HG03196 (cell line): Measurements from ENCODE around the gene AARSD1.
A peak's percentile ranks its signal among the peaks of the same experiment; 100 is the strongest.
"Not testable (repeated sequence)": the region's sequence is repeated elsewhere in the genome, so short reads cannot be mapped to it uniquely, and the experiment has no call there.

Source experiments
- ATAC-seq: cut with Tn5 transposase; IDR thresholded peaks from one replicate; pipeline ENCODE4 v1.9.1; 2021; ENCODE audit not compliant: unreplicated experiment

The AARSD1 gene

DNA sequence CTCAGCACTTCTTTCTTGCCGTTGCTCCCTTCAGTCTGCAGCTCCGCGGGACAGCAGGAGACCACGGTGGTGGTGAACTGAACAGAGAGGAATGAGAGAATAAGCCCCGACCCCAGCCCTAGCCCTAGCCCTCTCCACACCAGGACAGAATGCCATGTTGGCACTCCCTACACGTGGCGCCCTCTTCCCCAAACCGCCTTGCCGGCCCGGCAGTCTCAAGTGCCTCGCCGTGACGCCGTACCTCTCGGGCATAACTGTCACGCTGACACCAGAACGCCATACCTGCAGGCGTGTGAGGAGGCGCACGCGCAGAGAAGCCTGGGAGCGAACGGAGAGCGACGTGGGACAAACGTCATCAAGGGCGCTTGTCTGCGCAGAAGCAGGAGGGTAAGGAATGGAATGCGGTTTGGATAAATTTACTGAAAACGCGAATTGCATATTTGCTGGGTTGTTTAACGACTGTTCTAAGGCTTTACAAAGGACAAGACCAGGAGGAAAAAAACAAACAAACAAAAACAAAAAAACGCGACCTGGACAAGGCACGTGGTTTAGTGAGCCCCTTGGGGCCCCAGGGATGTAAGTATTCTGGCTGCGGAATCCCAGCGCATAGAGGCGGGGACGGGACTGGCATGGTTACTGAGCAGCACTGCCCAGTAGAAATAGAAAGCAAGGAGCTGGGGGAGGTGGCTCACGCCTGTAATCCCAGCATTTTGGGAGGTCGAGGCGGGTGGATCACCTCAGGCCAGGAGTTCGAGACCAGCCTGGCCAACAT, at the start of gene AARSD1:
Gene AARSD1, minus strand, starts transcription at position 294 of the 772 bp plus-strand sequence. Its CDS starts 14 bp downstream, at position 280.
- peak; percentile 81 for ATAC-seq

DNA sequence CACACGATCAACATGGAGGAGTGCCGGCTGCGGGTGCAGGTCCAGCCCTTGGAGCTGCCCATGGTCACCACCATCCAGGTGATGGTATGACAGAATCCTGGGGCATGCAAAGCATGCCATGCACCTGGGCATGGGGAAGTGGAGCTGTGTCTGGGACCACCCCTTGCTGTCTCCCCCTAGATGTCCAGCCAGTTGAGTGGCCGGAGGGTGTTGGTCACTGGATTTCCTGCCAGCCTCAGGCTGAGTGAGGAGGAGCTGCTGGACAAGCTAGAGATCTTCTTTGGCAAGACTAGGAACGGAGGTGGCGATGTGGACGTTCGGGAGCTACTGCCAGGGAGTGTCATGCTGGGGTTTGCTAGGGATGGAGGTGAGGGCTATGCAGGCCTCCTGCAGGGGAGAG, 49.0 kb upstream of the AARSD1 start:
- no peak for ATAC-seq

DNA sequence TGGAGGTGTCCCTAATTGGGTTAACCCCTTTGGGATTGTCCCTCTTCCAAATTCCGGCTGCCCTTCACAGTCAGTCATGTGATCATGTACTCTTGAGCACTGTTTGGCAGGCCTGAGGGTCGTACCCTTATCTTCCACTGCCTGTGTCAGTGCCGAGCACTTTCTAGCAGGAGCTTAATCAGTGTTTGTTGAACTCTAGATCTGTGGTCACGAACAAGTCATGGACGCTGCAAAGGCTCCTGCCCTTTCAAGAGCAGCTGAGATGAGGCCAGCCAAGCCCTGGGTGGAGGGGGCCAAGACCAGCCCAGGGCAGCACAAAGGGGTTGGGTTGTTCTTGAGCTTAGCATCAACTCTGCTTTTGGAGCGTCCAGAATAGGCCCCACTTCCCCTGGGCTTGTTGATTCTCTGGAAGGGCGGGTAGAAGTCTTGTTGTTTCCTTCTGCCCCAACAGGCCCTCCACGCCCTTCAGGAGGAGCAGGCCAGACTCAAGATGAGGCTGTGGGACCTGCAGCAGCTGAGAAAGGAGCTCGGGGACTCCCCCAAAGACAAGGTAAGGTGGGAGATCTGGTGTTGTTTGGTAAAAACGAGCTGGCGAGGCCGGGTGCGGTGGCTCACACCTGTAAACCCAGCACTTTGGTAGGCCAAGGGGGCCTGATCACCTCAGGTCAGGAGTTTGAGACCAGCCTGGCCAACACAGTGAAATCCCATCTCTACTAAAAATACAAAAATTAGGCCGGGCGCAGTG, 47.6 kb upstream of the AARSD1 start:
- ATAC-seq: no peak

GRCh38 chr17:43010667-43011308, 46.5 kb upstream of the AARSD1 start:
- no peak for ATAC-seq

- ATAC-seq: peak; percentile 83
Measured at GRCh38 chr17:43006639-43007551, 42.6 kb upstream of the AARSD1 start, which contains the start of gene IFI35. TSS of gene IFI35 (plus strand) at chr17:43006784. CDS start at chr17:43006948, 164 bp downstream.

DNA sequence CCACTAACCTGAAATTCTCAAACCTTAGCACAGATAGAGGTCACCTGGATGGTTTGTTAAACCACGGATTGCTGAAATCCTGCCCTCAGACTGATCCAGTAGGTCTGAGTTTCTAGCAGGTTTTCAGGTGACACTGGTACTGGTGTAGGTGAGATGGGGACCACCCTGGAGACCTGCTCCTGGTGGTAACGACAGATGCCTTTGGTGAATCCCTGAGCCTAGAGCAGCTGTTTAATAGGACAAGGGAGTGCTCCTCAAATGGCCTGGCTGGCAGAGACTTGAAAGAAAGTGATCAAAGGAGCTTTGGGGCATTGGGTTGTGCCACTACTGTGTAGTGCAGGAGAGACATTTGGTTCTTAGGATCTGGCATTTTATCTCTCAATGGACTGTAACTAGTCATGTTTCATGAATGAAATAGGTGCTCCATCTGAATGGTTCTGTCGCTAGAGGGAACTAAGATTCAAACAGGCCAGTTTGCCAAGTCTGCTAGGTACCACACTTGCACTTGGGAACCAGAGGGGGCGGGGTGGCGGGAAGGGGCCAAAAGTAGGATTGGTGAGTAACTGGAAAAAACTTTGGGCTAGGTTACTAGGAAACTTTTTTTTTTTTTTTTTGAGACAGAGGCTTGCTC, 39.4 kb upstream of the AARSD1 start:
- no peak for ATAC-seq

- not testable (repeated sequence) for ATAC-seq
Measured at GRCh38 chr17:43000894-43001293, 36.6 kb upstream of the AARSD1 start.

DNA sequence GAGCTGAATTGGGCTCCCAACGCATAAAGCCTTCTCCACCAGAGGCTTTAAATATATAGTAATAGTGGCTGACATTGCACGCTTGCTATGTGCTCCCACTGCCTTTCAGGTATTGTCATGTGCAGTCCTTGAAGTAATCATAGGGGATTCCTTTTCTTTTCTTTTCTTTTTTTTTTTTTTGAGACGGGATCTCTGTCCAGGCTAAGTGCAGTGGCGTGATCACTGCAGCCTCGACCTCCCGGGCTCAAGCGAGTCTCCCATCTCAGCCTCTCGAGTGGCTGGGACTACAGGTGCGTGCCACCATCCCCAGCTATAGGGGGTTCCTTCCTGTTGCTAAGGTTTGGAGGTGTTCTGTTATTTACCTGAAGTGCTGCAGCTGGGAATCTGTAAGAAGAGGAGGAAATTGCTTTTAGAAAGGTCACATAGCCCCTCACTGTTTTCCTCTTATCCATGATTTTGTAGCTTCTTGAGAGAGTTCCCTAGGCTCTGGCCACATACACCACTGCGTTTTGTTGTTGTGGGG, 34.8 kb upstream of the AARSD1 start:
- no peak for ATAC-seq

GRCh38 chr17:42997984-42998938, 34.0 kb upstream of the AARSD1 start, which contains the start of gene RPL27:
TSS of gene RPL27 (plus strand) at chr17:42998419. CDS start at chr17:42998751, 332 bp downstream.
- peak; percentile 92 for ATAC-seq

- no peak for ATAC-seq
Measured at GRCh38 chr17:42997390-42997983, 33.2 kb upstream of the AARSD1 start.

DNA sequence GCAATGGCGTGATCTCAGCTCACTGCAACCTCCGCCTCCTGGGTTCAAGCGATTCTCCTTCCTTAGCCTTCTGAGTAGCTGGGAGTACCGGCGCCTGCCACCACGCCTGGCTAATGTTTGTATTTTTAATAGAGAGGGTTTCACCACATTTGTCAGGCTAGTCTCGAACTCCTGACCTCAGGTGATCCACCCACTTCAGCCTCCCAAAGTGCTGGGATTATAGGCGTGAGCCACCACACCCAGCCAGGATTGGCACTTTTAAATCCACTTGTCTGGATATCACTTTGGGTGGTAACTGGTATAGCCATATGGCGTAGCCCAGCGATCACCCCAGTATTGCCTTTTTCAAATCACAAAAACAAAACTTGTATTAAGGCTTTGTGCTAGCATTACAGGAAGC, 29.7 kb upstream of the AARSD1 start:
- not testable (repeated sequence) for ATAC-seq

GRCh38 chr17:42992872-42993271, 28.6 kb upstream of the AARSD1 start:
- no peak for ATAC-seq

DNA sequence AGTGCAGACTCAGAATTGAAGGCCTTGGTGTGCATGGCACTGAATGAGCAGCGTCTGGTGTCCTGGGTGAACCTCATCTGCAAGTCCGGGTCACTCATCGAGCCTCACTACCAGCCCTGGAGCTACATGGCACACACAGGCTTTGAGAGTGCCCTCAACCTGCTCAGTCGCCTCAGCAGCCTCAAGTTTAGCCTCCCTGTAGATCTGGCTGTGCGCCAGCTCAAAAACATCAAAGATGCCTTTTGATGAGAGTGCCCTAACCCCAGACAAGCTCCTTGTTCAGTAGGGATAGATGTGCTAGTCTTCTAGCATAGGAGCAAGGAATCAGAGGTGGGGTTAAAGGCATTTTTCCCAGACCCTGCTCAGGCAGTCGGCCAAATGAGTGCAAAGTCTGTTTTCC, 27.2 kb upstream of the AARSD1 start:
- ATAC-seq: no peak

GRCh38 chr17:42989726-42990652, 25.7 kb upstream of the AARSD1 start:
- no peak for ATAC-seq

- ATAC-seq: no peak
Measured at GRCh38 chr17:42989141-42989540, 24.9 kb upstream of the AARSD1 start.

DNA sequence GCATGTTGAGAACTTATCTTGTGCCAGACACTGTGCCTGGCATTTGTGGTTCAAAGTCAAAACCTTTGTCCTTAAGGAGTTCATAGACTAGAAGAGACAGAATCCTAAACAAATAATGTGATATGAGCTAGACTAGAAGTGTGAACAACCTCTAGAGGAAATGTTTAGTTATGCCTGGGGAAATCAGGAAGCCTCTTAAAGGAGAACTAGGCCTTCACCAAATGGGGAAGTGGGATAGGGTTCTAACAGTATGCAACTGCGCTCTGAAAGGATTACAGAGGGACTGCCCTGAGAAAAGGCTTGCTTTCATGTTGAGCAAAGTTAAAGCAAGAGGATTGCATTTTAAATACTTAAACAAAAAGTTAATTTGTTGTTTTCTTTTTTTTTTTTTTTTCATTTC, 21.0 kb upstream of the AARSD1 start:
- ATAC-seq: peak; percentile 49

DNA sequence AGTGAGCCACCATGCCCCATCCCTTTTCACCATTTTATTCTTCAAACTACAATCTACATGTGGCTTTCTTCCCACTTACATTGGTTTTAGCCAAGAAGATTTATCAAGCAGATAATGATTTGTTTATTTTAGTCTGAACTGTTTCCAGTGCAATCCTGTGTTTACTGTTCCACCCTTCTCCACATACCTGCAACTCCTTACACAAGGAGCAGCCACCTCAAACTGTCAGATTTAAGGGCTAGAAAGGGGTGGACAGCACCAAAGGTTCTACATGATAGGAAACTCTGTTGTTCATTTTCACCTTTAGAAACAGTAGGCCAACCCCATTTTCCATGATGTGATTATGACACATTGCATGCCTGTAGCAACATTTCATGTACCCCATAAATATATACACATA, 18.0 kb upstream of the AARSD1 start:
- ATAC-seq: no peak
